Stimulated activated CD8-positive, alpha-beta memory T cell treated with anti-CD3 and anti-CD28 coated beads, Interleukin-4, amount 100 ng/mL, for 1 hour (primary cell): ENCODE results near the gene NBPF6.
"Not testable (repeated sequence)": the region's sequence is repeated elsewhere in the genome, so short reads cannot be mapped to it uniquely, and the experiment has no call there.

Source experiments
- DNase-seq, 2 donors: peaks; one replicate each; pipeline ENCODE4 v3.0.0-alpha.2; 2020; ENCODE audit warnings: low read depth in 2 of 2, low spot score in 1 of 2

NBPF6 gene

GRCh38 chr1:108450043-108450442 lies at the start of gene NBPF6:
Gene NBPF6, plus strand, starts transcription at chr1:108450343. Its CDS starts 259 bp downstream, at chr1:108450602.
- not testable (repeated sequence) for DNase-seq

GRCh38 chr1:108411098-108411833 lies 38.9 kb upstream of the NBPF6 start:
- not testable (repeated sequence) for DNase-seq

- not testable (repeated sequence) for DNase-seq
Measured at GRCh38 chr1:108420129-108420528, 30.0 kb upstream of the NBPF6 start.

GRCh38 chr1:108421061-108421916 lies 28.9 kb upstream of the NBPF6 start:
- not testable (repeated sequence) for DNase-seq

- DNase-seq = not testable (repeated sequence)
Measured at GRCh38 chr1:108426877-108427276, 23.3 kb upstream of the NBPF6 start.

GRCh38 chr1:108432002-108432401 lies 18.1 kb upstream of the NBPF6 start:
- not testable (repeated sequence) for DNase-seq

- not testable (repeated sequence) for DNase-seq
Measured at GRCh38 chr1:108433404-108433803, 16.7 kb upstream of the NBPF6 start.

GRCh38 chr1:108438536-108438935 lies 11.6 kb upstream of the NBPF6 start:
- not testable (repeated sequence) for DNase-seq

- DNase-seq = not testable (repeated sequence)
Measured at GRCh38 chr1:108454521-108454920, 4.4 kb downstream of the NBPF6 start.

- not testable (repeated sequence) for DNase-seq
Measured at GRCh38 chr1:108458661-108459060, 8.5 kb downstream of the NBPF6 start.

- DNase-seq = not testable (repeated sequence)
Measured at GRCh38 chr1:108461758-108462157, 11.6 kb downstream of the NBPF6 start.

- DNase-seq = not testable (repeated sequence)
Measured at GRCh38 chr1:108463962-108464361, 13.8 kb downstream of the NBPF6 start.

- not testable (repeated sequence) for DNase-seq
Measured at GRCh38 chr1:108466166-108466565, 16.0 kb downstream of the NBPF6 start.

GRCh38 chr1:108467155-108467554 lies 17.0 kb downstream of the NBPF6 start:
- not testable (repeated sequence) for DNase-seq

- DNase-seq = not testable (repeated sequence)
Measured at GRCh38 chr1:108470750-108471149, 20.6 kb downstream of the NBPF6 start.

- DNase-seq = not testable (repeated sequence)
Measured at GRCh38 chr1:108474516-108474915, 24.4 kb downstream of the NBPF6 start.

- DNase-seq = no peak
Measured at GRCh38 chr1:108478429-108479015, 28.4 kb downstream of the NBPF6 start.

GRCh38 chr1:108482708-108483107 lies 32.6 kb downstream of the NBPF6 start:
- no peak for DNase-seq

- DNase-seq = not testable (repeated sequence)
Measured at GRCh38 chr1:108485990-108486389, 35.8 kb downstream of the NBPF6 start.

- not testable (repeated sequence) for DNase-seq
Measured at GRCh38 chr1:108486707-108487106, 36.6 kb downstream of the NBPF6 start.

- DNase-seq = not testable (repeated sequence)
Measured at GRCh38 chr1:108495008-108495407, 44.9 kb downstream of the NBPF6 start.
